Measurements from ENCODE around the gene RAB11A. TPM values are rescaled to one million over a fixed set of nuclear protein-coding genes. Genes with fewer than 3 reads are reported as not detected.

The RAB11A gene
- polyA plus RNA-seq, 1 donor from 2014 or later, result 600 TPM

- Histone ChIP-seq H2AFZ (ENCODE audit: low read depth, low read length) (no peak overlapping the region), H3K27me3 (ENCODE audit: insufficient read depth, low read depth, low read length) (no peaks in the 10 kb centered on the region), H3K9me3 (ENCODE audit: low read length) (no peaks in the 10 kb centered on the region), H3K79me2 (replicated peaks; ENCODE audit: insufficient read depth, low read length) (no peaks in the 10 kb centered on the region), H3K27ac (ENCODE audit: low read length) (no peak overlapping the region), H3K9ac (ENCODE audit: low read length) (no peak overlapping the region), H3K4me2 (ENCODE audit: low read length) (no peak overlapping the region), H4K20me1 (ENCODE audit: insufficient read depth) (no peaks in the 10 kb centered on the region), H3K9me2 (ENCODE audit: insufficient read depth, low read length) (no peaks in the 10 kb centered on the region), H3K36me3 (ENCODE audit: insufficient read depth, low read length) (no peaks in the 10 kb centered on the region), H3F3A (ENCODE audit: insufficient read depth, low read length, poor library complexity, severe bottlenecking) (no peaks in the 10 kb centered on the region), H3K4me3 (ENCODE audit: low read length) (no peak overlapping the region)
- TF ChIP-seq RAD21 (conservative IDR thresholded peaks at IDR 0.05) (no peak), REST (IDR thresholded peaks at IDR 0.05; ENCODE audit: borderline replicate concordance) (no peak), SMC3 (conservative IDR thresholded peaks at IDR 0.05; ENCODE audit: poor library complexity) (no peak), TAF1 (IDR thresholded peaks at IDR 0.05; ENCODE audit: low read depth) (no peak), EZH2 (IDR thresholded peaks at IDR 0.05; ENCODE audit: borderline replicate concordance, insufficient read depth, low read length, poor library complexity, severe bottlenecking) (no peak), EP300 (conservative IDR thresholded peaks at IDR 0.05; ENCODE audit: poor library complexity, severe bottlenecking) (no peak), MXI1 (conservative IDR thresholded peaks at IDR 0.05; ENCODE audit: poor library complexity, severe bottlenecking) (no peak), POLR2AphosphoS5 (IDR thresholded peaks at IDR 0.05) (no peak)
- TF ChIP-seq, protein P1, sequence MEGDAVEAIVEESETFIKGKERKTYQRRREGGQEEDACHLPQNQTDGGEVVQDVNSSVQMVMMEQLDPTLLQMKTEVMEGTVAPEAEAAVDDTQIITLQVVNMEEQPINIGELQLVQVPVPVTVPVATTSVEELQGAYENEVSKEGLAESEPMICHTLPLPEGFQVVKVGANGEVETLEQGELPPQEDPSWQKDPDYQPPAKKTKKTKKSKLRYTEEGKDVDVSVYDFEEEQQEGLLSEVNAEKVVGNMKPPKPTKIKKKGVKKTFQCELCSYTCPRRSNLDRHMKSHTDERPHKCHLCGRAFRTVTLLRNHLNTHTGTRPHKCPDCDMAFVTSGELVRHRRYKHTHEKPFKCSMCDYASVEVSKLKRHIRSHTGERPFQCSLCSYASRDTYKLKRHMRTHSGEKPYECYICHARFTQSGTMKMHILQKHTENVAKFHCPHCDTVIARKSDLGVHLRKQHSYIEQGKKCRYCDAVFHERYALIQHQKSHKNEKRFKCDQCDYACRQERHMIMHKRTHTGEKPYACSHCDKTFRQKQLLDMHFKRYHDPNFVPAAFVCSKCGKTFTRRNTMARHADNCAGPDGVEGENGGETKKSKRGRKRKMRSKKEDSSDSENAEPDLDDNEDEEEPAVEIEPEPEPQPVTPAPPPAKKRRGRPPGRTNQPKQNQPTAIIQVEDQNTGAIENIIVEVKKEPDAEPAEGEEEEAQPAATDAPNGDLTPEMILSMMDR (IDR thresholded peaks at IDR 0.05; ENCODE audit: poor library complexity, severe bottlenecking), result no peak
Observed at GRCh38 chr15:65834603-65835282, 34.5 kb upstream of the RAB11A start.

DNA sequence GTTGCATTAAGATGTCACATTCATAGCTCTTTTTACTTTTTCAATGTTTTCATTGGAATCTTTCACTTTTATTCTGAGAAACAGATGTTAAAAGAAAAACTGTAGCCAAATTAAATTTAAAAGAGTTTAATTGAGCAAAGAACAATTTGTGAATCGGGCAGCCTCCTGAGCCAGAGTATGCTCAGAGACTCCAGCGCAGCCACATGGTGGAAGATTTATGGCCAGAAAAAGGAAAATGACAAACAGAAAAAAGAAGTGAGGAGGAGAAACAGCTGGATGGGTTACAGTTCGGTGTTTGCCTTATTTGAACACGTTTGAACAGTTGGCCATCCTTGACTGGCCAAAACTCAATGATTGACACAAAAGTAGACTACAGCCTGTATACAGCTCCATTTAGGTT is 33.8 kb upstream of the RAB11A start:
- no peaks in the 10 kb centered on the region for H4K20me1 ChIP-seq (ENCODE audit: insufficient read depth)
- H3K9me2 ChIP-seq (ENCODE audit: insufficient read depth, low read length), result no peaks in the 10 kb centered on the region
- H3K36me3 ChIP-seq (ENCODE audit: insufficient read depth, low read length), result no peaks in the 10 kb centered on the region
- no peak overlapping the region for H3K4me3 ChIP-seq (ENCODE audit: low read length)
- no peaks in the 10 kb centered on the region for H3K9me3 ChIP-seq (ENCODE audit: low read length)
- H3K4me2 ChIP-seq (ENCODE audit: low read length), result no peak overlapping the region
- H3K79me2 ChIP-seq (replicated peaks; ENCODE audit: insufficient read depth, low read length), result no peaks in the 10 kb centered on the region
- H3K9ac ChIP-seq (ENCODE audit: low read length), result no peak overlapping the region
- H3K27ac ChIP-seq (ENCODE audit: low read length), result no peak overlapping the region
- TF ChIP-seq MXI1 (conservative IDR thresholded peaks at IDR 0.05; ENCODE audit: poor library complexity, severe bottlenecking) (no peak), TAF1 (IDR thresholded peaks at IDR 0.05; ENCODE audit: low read depth) (no peak)
- no peak overlapping the region for H2AFZ ChIP-seq (ENCODE audit: low read depth, low read length)
- H3F3A ChIP-seq (ENCODE audit: insufficient read depth, low read length, poor library complexity, severe bottlenecking), result no peaks in the 10 kb centered on the region
- no peaks in the 10 kb centered on the region for H3K27me3 ChIP-seq (ENCODE audit: insufficient read depth, low read depth, low read length)
